A549 (cell line): ENCODE data around the gene TRPM2. TPM values are rescaled to one million over a fixed set of nuclear protein-coding genes. Genes with fewer than 3 reads are reported as not detected.

Experiments used
- ATAC-seq, 2 experiments: fragments of 200-7000 bp in 1 of 2; fragments of >200 bp in 1 of 2; cut with Nextera tagmentation in 1 of 2; cut with Tn5 transposase in 1 of 2; 3 replicates each; pipeline versions ENCODE4 v1.8.0 to v1.9.1; 2018 to 2020; ENCODE audit warnings: mild to moderate bottlenecking in 1 of 2, moderate library complexity in 1 of 2
- CTCF ChIA-PET: fragments of 300-600 bp; sonication (Branson Sonifier 250); formaldehyde crosslinking; extraction: SDS; loops from one replicate; lab custom pipeline; 2021; ENCODE audit warnings: antibody characterized with exemption, inconsistent platforms; lab: Yijun Ruan, JAX
- POLR2A ChIA-PET: fragments of 350-600 bp; formaldehyde crosslinking; extraction: SDS; loops from one replicate; lab custom pipeline; 2021; ENCODE audit warnings: antibody characterized with exemption, inconsistent platforms; lab: Yijun Ruan, JAX
- DNase-seq, 2 experiments: peaks; one replicate each; pipeline versions ENCODE4 v3.0.0 to v3.0.0-alpha.2; 2011 to 2016; ENCODE audit warnings: low read depth in 1 of 2, low spot score in 1 of 2
- FAIRE-seq: peaks from 2 replicates; lab custom pipeline; 2011; peaks lifted over from hg19 to GRCh38; lab: Jason Lieb, UNC
- H3K27ac ChIP-seq, 2 experiments: fragments of >200 bp; sonication (Bioruptor Twin); formaldehyde crosslinking; 3 replicates each; pipeline ENCODE4 v1.5.1; 2016 to 2017
- H3K4me1 ChIP-seq: fragments of >200 bp; sonication (Bioruptor Twin); formaldehyde crosslinking; 3 replicates; pipeline ENCODE4 v1.6.1; 2016
- H3K4me2 ChIP-seq: fragments of >200 bp; sonication (Bioruptor Twin); formaldehyde crosslinking; 3 replicates; pipeline ENCODE4 v1.6.1; 2016
- H3K4me3 ChIP-seq: fragments of >200 bp; sonication (Bioruptor Twin); formaldehyde crosslinking; 3 replicates; pipeline ENCODE4 v1.5.1; 2016
- H3K9me3 ChIP-seq: fragments of >200 bp; sonication (Bioruptor Twin); formaldehyde crosslinking; 3 replicates; pipeline ENCODE4 v1.6.1; 2016
- CHD2 ChIP-seq: fragments of 150-350 bp; IDR thresholded peaks from 2 replicates; pipeline ENCODE4 v1.6.1; 2014; ENCODE audit warnings: low read length; ENCODE audit not compliant: partially characterized antibody
- FOSL2 ChIP-seq, 2 experiments: fragments of 450-650 bp in 1 of 2; fragments of >200 bp in 1 of 2; sonication (Bioruptor Twin) in 1 of 2; formaldehyde crosslinking; IDR thresholded peaks; 2 replicates each; pipeline versions ENCODE4 v1.5.0 to v1.6.1; 2016 to 2020; ENCODE audit warnings: mild to moderate bottlenecking in 1 of 2, moderate library complexity in 1 of 2
- FOXS1 ChIP-seq: fragments of 250-450 bp; sonication (Bioruptor Pico); IDR thresholded peaks from 2 replicates; pipeline ENCODE4 v1.5.0; 2020; ENCODE audit warnings: mild to moderate bottlenecking, moderate library complexity
- GATA3 ChIP-seq: IDR thresholded peaks from 2 replicates; pipeline ENCODE4 v1.6.1; 2012; ENCODE audit warnings: borderline replicate concordance
- HDAC2 ChIP-seq: fragments of 200-600 bp; sonication (generic); IDR thresholded peaks from 2 replicates; pipeline ENCODE4 v1.6.1; 2016
- HEYL ChIP-seq: fragments of 250-450 bp; sonication (Bioruptor Pico); IDR thresholded peaks from 2 replicates; pipeline ENCODE4 v1.8.0; 2021; ENCODE audit warnings: mild to moderate bottlenecking, moderate library complexity
- HMGXB4 ChIP-seq: fragments of 250-450 bp; sonication (Bioruptor Pico); IDR thresholded peaks from 2 replicates; pipeline ENCODE4 v1.5.0; 2021; ENCODE audit warnings: mild to moderate bottlenecking, moderate library complexity, borderline replicate concordance
- HOXA7 ChIP-seq: fragments of 250-450 bp; sonication (Bioruptor Pico); IDR thresholded peaks from 2 replicates; pipeline ENCODE4 v1.5.0; 2020; ENCODE audit warnings: mild to moderate bottlenecking, moderate library complexity
- HOXB5 ChIP-seq: fragments of 250-450 bp; sonication (Bioruptor Pico); IDR thresholded peaks from 2 replicates; pipeline ENCODE4 v1.5.0; 2020; ENCODE audit warnings: mild to moderate bottlenecking, moderate library complexity
- MAFK ChIP-seq: fragments of 450-650 bp; IDR thresholded peaks from 2 replicates; pipeline ENCODE4 v1.6.1; 2014; ENCODE audit not compliant: partially characterized antibody
- MAX ChIP-seq: IDR thresholded peaks from 2 replicates; pipeline ENCODE4 v1.6.1; 2012
- MAZ ChIP-seq: fragments of 150-350 bp; IDR thresholded peaks from 2 replicates; pipeline ENCODE4 v1.6.1; 2014; ENCODE audit warnings: antibody characterized with exemption, low read depth, low read length, borderline replicate concordance
- NPAS2 ChIP-seq: fragments of 250-450 bp; sonication (Bioruptor Pico); IDR thresholded peaks from 2 replicates; pipeline ENCODE4 v1.8.0; 2022; ENCODE audit warnings: mild to moderate bottlenecking, moderate library complexity, borderline replicate concordance
- RAD21 ChIP-seq, 2 experiments: fragments of >200 bp in 1 of 2; sonication (Bioruptor Twin) in 1 of 2; formaldehyde crosslinking in 1 of 2; IDR thresholded peaks in 1 of 2; conservative IDR thresholded peaks in 1 of 2; 2 replicates in 1 of 2; 3 replicates in 1 of 2; pipeline ENCODE4 v1.6.1; 2012 to 2018; ENCODE audit warnings: inconsistent platforms in 1 of 2
- RCOR1 ChIP-seq: fragments of 150-350 bp; IDR thresholded peaks from 2 replicates; pipeline ENCODE4 v1.6.1; 2014; ENCODE audit warnings: antibody characterized with exemption, low read length, low read depth
- RFX5 ChIP-seq: fragments of 450-650 bp; IDR thresholded peaks from 2 replicates; pipeline ENCODE4 v1.7.1; 2014; ENCODE audit warnings: antibody characterized with exemption, mild to moderate bottlenecking, moderate library complexity
- SREBF2 ChIP-seq: fragments of 450-650 bp; IDR thresholded peaks from 2 replicates; pipeline ENCODE4 v1.6.1; 2014; ENCODE audit warnings: mild to moderate bottlenecking, moderate library complexity
- ZFP36 ChIP-seq: fragments of 450-650 bp; IDR thresholded peaks from 2 replicates; pipeline ENCODE4 v1.6.1; 2014; ENCODE audit warnings: borderline replicate concordance; ENCODE audit not compliant: partially characterized antibody
- ZSCAN20 ChIP-seq: fragments of 250-450 bp; sonication (Bioruptor Pico); IDR thresholded peaks from 2 replicates; pipeline ENCODE4 v1.8.0; 2022; ENCODE audit warnings: mild to moderate bottlenecking, moderate library complexity
- WGBS: methylation state at CpG from one replicate; pipeline ENCODE4 v1.1.6; 2017; ENCODE audit errors: missing lambda C conversion rate; 5-methylcytosine and 5-hydroxymethylcytosine counted together
- polyA plus RNA-seq, 4 experiments: library from polyadenylated mRNA; depleted of rRNA in 3 of 4; stranded (reverse); fragments of >200 nt; fragmentation: RNase III in 1 of 4; extraction: RNeasy Plus Mini Kit Qiagen cat#74134 plus additional on column Dnase treatment in 1 of 4; gene quantifications; 2 replicates in 3 of 4; 3 replicates in 1 of 4; pipeline ENCODE4 v1.2.3, GENCODE V29; 2011 to 2017
- TF ChIP-seq, protein P1 (sequence below): fragments of 200-600 bp; sonication (generic); IDR thresholded peaks from 2 replicates; pipeline ENCODE4 v1.6.1; 2016; ENCODE audit warnings: antibody characterized with exemption, mild to moderate bottlenecking, moderate library complexity
- TF ChIP-seq, protein P2 (sequence below): IDR thresholded peaks from 2 replicates; pipeline ENCODE4 v1.6.1; 2012
- TF ChIP-seq, protein P3 (sequence below): fragments of 150-350 bp; IDR thresholded peaks from 2 replicates; pipeline ENCODE4 v1.6.1; 2014; ENCODE audit warnings: low read depth, mild to moderate bottlenecking, low read length

The TRPM2 gene
- polyA plus RNA-seq, 2 of the 4 experiments (the other 2 are of a cell fraction), result 3.2 to 5.5 TPM

- Histone ChIP-seq H3K4me1 (no peaks in the 10 kb centered on the region), H3K4me2 (no peak overlapping the region), H3K27ac (no peak overlapping the region), H3K4me3 (no peak overlapping the region), H3K9me3 (no peaks in the 10 kb centered on the region)
- CTCF ChIA-PET, result no interaction called here
- ATAC-seq, result no peak
- WGBS, result 78% methylated on average over 20 of the region's 26 CpGs
- DNase-seq, result no peak
- no peak for FAIRE-seq
- TF ChIP-seq HOXA7 (CRISPR knock-in tag) (no peak), MAZ (no peak), NPAS2 (no peak), MAFK (no peak), MAX (no peak), ZSCAN20 (CRISPR knock-in tag) (no peak), RAD21 (conservative IDR thresholded peaks at IDR 0.05 in 1 of 2, IDR thresholded peaks at IDR 0.05 in 1 of 2) (no peak)
- TF ChIP-seq, protein P1, sequence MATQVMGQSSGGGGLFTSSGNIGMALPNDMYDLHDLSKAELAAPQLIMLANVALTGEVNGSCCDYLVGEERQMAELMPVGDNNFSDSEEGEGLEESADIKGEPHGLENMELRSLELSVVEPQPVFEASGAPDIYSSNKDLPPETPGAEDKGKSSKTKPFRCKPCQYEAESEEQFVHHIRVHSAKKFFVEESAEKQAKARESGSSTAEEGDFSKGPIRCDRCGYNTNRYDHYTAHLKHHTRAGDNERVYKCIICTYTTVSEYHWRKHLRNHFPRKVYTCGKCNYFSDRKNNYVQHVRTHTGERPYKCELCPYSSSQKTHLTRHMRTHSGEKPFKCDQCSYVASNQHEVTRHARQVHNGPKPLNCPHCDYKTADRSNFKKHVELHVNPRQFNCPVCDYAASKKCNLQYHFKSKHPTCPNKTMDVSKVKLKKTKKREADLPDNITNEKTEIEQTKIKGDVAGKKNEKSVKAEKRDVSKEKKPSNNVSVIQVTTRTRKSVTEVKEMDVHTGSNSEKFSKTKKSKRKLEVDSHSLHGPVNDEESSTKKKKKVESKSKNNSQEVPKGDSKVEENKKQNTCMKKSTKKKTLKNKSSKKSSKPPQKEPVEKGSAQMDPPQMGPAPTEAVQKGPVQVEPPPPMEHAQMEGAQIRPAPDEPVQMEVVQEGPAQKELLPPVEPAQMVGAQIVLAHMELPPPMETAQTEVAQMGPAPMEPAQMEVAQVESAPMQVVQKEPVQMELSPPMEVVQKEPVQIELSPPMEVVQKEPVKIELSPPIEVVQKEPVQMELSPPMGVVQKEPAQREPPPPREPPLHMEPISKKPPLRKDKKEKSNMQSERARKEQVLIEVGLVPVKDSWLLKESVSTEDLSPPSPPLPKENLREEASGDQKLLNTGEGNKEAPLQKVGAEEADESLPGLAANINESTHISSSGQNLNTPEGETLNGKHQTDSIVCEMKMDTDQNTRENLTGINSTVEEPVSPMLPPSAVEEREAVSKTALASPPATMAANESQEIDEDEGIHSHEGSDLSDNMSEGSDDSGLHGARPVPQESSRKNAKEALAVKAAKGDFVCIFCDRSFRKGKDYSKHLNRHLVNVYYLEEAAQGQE, result no peak
- TF ChIP-seq, protein P2, sequence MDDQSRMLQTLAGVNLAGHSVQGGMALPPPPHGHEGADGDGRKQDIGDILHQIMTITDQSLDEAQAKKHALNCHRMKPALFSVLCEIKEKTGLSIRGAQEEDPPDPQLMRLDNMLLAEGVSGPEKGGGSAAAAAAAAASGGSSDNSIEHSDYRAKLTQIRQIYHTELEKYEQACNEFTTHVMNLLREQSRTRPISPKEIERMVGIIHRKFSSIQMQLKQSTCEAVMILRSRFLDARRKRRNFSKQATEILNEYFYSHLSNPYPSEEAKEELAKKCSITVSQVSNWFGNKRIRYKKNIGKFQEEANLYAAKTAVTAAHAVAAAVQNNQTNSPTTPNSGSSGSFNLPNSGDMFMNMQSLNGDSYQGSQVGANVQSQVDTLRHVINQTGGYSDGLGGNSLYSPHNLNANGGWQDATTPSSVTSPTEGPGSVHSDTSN, result no peak
- POLR2A ChIA-PET, result no interaction called here
Measured at GRCh38 chr21:44421901-44422840, 68.8 kb downstream of the TRPM2 start.

GRCh38 chr21:44423312-44423821, 69.9 kb downstream of the TRPM2 start:
- Histone ChIP-seq H3K9me3 (0 out of 3 replicates have a peak, but pooled peaks cover 3% of the 10 kb centered on the region), H3K27ac (no peak overlapping the region), H3K4me3 (no peak overlapping the region), H3K4me1 (no peaks in the 10 kb centered on the region), H3K4me2 (no peak overlapping the region)
- ChIA-PET POLR2A (no interaction called here), CTCF (no interaction called here)
- DNase-seq, result no peak
- 69% methylated on average over 5 of the region's 12 CpGs for WGBS
- FAIRE-seq, result no peak
- no peak for ATAC-seq
- TF ChIP-seq, protein P3, sequence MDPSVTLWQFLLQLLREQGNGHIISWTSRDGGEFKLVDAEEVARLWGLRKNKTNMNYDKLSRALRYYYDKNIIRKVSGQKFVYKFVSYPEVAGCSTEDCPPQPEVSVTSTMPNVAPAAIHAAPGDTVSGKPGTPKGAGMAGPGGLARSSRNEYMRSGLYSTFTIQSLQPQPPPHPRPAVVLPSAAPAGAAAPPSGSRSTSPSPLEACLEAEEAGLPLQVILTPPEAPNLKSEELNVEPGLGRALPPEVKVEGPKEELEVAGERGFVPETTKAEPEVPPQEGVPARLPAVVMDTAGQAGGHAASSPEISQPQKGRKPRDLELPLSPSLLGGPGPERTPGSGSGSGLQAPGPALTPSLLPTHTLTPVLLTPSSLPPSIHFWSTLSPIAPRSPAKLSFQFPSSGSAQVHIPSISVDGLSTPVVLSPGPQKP, result no peak
- TF ChIP-seq HDAC2, result no peak
- no peak for TF ChIP-seq HOXB5 (CRISPR knock-in tag)
- no peak for TF ChIP-seq RCOR1
- TF ChIP-seq CHD2, result no peak
- no peak for TF ChIP-seq SREBF2
- no peak for TF ChIP-seq GATA3
- TF ChIP-seq FOXS1 (CRISPR knock-in tag), result no peak
- TF ChIP-seq ZFP36, result no peak
- TF ChIP-seq RAD21 (conservative IDR thresholded peaks at IDR 0.05 in 1 of 2, IDR thresholded peaks at IDR 0.05 in 1 of 2), result no peak
- no peak for TF ChIP-seq HMGXB4
- TF ChIP-seq, protein P2, result no peak
- no peak for TF ChIP-seq MAFK
- TF ChIP-seq HEYL (CRISPR knock-in tag), result no peak
- no peak for TF ChIP-seq FOSL2 (IDR thresholded peaks at IDR 0.05)
- no peak for TF ChIP-seq FOSL2 (CRISPR knock-in tag; IDR thresholded peaks at IDR 0.05)
- no peak for TF ChIP-seq MAZ
- TF ChIP-seq RFX5, result no peak
- TF ChIP-seq, all 56 proteins: peak for 0
